ENCODE measurements around the gene MZB1.

GRCh38 chr5:139401546-139401945 lies 11.8 kb upstream of the MZB1 start:
- TF ChIP-seq CTCF (conservative IDR thresholded peaks at IDR 0.05): no peak
- no peak for TF ChIP-seq ZFX (IDR thresholded peaks at IDR 0.05)

All from C4-2B (cell line).